H1 (cell line): ENCODE results near the gene FAM53B. TPM values are rescaled to one million over a fixed set of nuclear protein-coding genes. Genes with fewer than 3 reads are reported as not detected.

Experiments
- BRCA1 ChIP-seq: IDR thresholded peaks from 2 replicates; pipeline ENCODE4 v1.6.1; 2012; ENCODE audit warnings: low read depth, low read length, improper control_type of control experiment
- CBX5 ChIP-seq: fragments of 300-800, 300-1000 bp; sonication (generic); IDR thresholded peaks from 2 replicates; pipeline ENCODE4 v1.7.1; 2016; ENCODE audit warnings: antibody characterized with exemption, low read length, low read depth
- CHD2 ChIP-seq: IDR thresholded peaks from 2 replicates; pipeline ENCODE4 v1.6.1; 2012; ENCODE audit warnings: low read length, improper control_type of control experiment
- polyA plus RNA-seq, 7 experiments: library from polyadenylated mRNA; depleted of rRNA in 3 of 7; stranded (reverse) in 5 of 7; unstranded in 2 of 7; fragments of >200 nt in 5 of 7; fragments of 200-250 nt in 2 of 7; gene quantifications; 1 replicate in 5 of 7; 2 replicates in 1 of 7; 4 replicates in 1 of 7; pipeline versions ENCODE4 v1.2.1 to v1.2.3, GENCODE V29; 2011 to 2013; ENCODE audit warnings: missing spikeins in 2 of 7, mixed read lengths in 2 of 7
- total RNA-seq: library from RNA; stranded (reverse); fragmentation: NEBNext Ultra II Directional; extraction: Animal tissue kit (Norgen Biotek cat#: 25700); gene quantifications from 2 replicates; pipeline ENCODE4 v1.2.1, GENCODE V29; 2021

FAM53B gene
- total and polyA plus RNA-seq, 2 of the 8 experiments (the other 6 are each of a cell fraction or from before 2014, with no cell fraction given): 5.3 to 14.4 TPM

DNA sequence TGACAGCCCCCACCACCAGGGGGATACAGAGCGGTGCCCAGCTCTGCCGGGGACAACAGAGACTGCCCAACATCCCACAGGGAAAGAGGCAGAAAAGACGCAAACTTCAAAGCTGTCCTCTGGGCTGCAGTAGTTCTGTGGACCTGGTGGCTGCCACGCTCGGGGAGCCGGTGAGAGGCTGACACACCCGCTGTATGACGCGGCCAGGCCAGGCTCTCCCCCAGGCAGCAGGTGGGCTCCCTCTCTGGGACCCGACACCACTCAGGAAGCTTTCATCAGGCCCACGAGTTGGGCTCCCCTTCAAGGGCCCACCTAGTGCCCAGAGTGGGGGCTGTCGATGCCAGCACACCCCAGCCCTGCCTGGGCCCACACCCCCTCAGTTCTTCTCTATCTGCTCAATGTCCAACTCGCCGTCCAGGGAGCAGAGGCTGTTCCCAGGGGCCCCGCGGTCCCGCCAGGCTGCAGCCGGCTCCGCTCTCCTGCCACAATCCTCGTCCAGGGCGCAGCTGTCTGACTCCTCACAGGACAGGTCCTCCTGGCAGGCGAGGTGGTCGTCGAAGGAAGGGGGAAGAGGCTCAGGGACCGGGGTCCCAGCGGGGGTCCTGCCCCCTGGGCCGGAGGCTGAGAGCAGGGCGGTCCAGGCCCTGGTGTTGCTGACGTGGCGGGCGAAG lies 121.2 kb downstream of the FAM53B start (continued):
- TF ChIP-seq CHD2 (no peak), BRCA1 (no peak), CBX5 (no peak)
